H7 (cell line): ENCODE measurements around the gene ANO6. TPM values are rescaled to one million over a fixed set of nuclear protein-coding genes. Genes with fewer than 3 reads are reported as not detected.
A peak's percentile ranks its signal among the peaks of the same experiment; 100 is the strongest.
"Not testable (repeated sequence)": the region's sequence is repeated elsewhere in the genome, so short reads cannot be mapped to it uniquely, and the experiment has no call there.

Experiments
- DNase-seq: peaks from one replicate; pipeline ENCODE4 v3.0.0; 2012
- H3K27me3 ChIP-seq: 2 replicates; pipeline ENCODE4 v1.6.0; 2011; ENCODE audit warnings: mild to moderate bottlenecking, low read length; ENCODE audit not compliant: control insufficient read depth, insufficient read depth
- H3K36me3 ChIP-seq: replicated peaks from 2 replicates; pipeline ENCODE4 v1.5.1; 2011; ENCODE audit warnings: low read length; ENCODE audit not compliant: control insufficient read depth, insufficient read depth
- H3K4me3 ChIP-seq: 2 replicates; pipeline ENCODE4 v1.5.1; 2011; ENCODE audit warnings: low read depth, mild to moderate bottlenecking, control low read depth, low read length, moderate library complexity; ENCODE audit not compliant: insufficient read depth
- total RNA-seq: library from RNA; depleted of rRNA; stranded (reverse); fragments of >200 nt; shearing (Covaris generic); gene quantifications from 2 replicates; pipeline ENCODE4 v1.2.3, GENCODE V29; 2014

ANO6 gene
- total RNA-seq, 1 experiment from 2014 or later = 33.4 TPM

GRCh38 chr12:45243963-45244362, 28.1 kb downstream of the ANO6 start:
- no peak for DNase-seq
- Histone ChIP-seq H3K4me3 (no peak overlapping the region), H3K36me3 (no peaks in the 10 kb centered on the region), H3K27me3 (no peaks in the 10 kb centered on the region)

- H3K27me3 ChIP-seq = no peaks in the 10 kb centered on the region
- no peak overlapping the region for H3K4me3 ChIP-seq
- no peak for DNase-seq
- H3K36me3 ChIP-seq = no peaks in the 10 kb centered on the region
These were observed 28.9 kb downstream of the ANO6 start for GRCh38 chr12:45244561-45245343.

- H3K27me3 ChIP-seq = no peaks in the 10 kb centered on the region
- no peak for DNase-seq
- no peak overlapping the region for H3K4me3 ChIP-seq
- H3K36me3 ChIP-seq = no peaks in the 10 kb centered on the region
These were observed 30.3 kb downstream of the ANO6 start for GRCh38 chr12:45246236-45246635.

GRCh38 chr12:45247589-45247988, 31.7 kb downstream of the ANO6 start:
- Histone ChIP-seq H3K27me3 (no peaks in the 10 kb centered on the region), H3K36me3 (no peaks in the 10 kb centered on the region), H3K4me3 (no peak overlapping the region)
- DNase-seq = no peak

- no peak for DNase-seq
- no peaks in the 10 kb centered on the region for H3K27me3 ChIP-seq
- no peak overlapping the region for H3K4me3 ChIP-seq
- H3K36me3 ChIP-seq = no peaks in the 10 kb centered on the region
These were observed 32.2 kb downstream of the ANO6 start for GRCh38 chr12:45248095-45248494.

- Histone ChIP-seq H3K36me3 (no peaks in the 10 kb centered on the region), H3K27me3 (no peaks in the 10 kb centered on the region), H3K4me3 (no peak overlapping the region)
- DNase-seq = no peak
These were observed 38.4 kb downstream of the ANO6 start for GRCh38 chr12:45254254-45254653.

- H3K27me3 ChIP-seq = no peaks in the 10 kb centered on the region
- DNase-seq = no peak
- H3K4me3 ChIP-seq = no peak overlapping the region
- no peaks in the 10 kb centered on the region for H3K36me3 ChIP-seq
These were observed 40.8 kb downstream of the ANO6 start for GRCh38 chr12:45256721-45257120.

- H3K27me3 ChIP-seq = no peaks in the 10 kb centered on the region
- no peak for DNase-seq
- H3K4me3 ChIP-seq = no peak overlapping the region
- H3K36me3 ChIP-seq = no peaks in the 10 kb centered on the region
These were observed 41.5 kb downstream of the ANO6 start for GRCh38 chr12:45257185-45257930.

- no peak for DNase-seq
- no peaks in the 10 kb centered on the region for H3K36me3 ChIP-seq
- H3K4me3 ChIP-seq = no peak overlapping the region
These were observed 43.8 kb downstream of the ANO6 start for GRCh38 chr12:45259675-45260074.

GRCh38 chr12:45260104-45260815, 44.4 kb downstream of the ANO6 start:
- Histone ChIP-seq H3K36me3 (no peaks in the 10 kb centered on the region), H3K27me3 (no peaks in the 10 kb centered on the region), H3K4me3 (no peak overlapping the region)
- no peak for DNase-seq

More at GRCh38 chr12:45259675-45260074, 43.8 kb downstream of the ANO6 start:
- no peaks in the 10 kb centered on the region for H3K27me3 ChIP-seq

GRCh38 chr12:45260854-45261253, 45.0 kb downstream of the ANO6 start:
- no peak overlapping the region for H3K4me3 ChIP-seq
- H3K27me3 ChIP-seq = no peaks in the 10 kb centered on the region
- no peaks in the 10 kb centered on the region for H3K36me3 ChIP-seq
- no peak for DNase-seq

GRCh38 chr12:45262185-45262584, 46.3 kb downstream of the ANO6 start:
- not testable (repeated sequence) for H3K36me3 ChIP-seq, DNase-seq

GRCh38 chr12:45263587-45263986, 47.7 kb downstream of the ANO6 start:
- no peak for DNase-seq
- Histone ChIP-seq H3K27me3 (no peaks in the 10 kb centered on the region), H3K36me3 (no peaks in the 10 kb centered on the region), H3K4me3 (no peak overlapping the region)

More at GRCh38 chr12:45262185-45262584, 46.3 kb downstream of the ANO6 start:
- H3K27me3 ChIP-seq, H3K4me3 ChIP-seq: not testable (repeated sequence)

- H3K36me3 ChIP-seq = no peaks in the 10 kb centered on the region; the same call in 1 of the 2 replicates
- DNase-seq = peak; percentile 20
- no peaks in the 10 kb centered on the region for H3K27me3 ChIP-seq
- H3K4me3 ChIP-seq = no peak overlapping the region
These were observed 52.9 kb downstream of the ANO6 start for GRCh38 chr12:45268672-45269411.
